ENCODE data around the gene SSTR3. TPM values are rescaled to one million over a fixed set of nuclear protein-coding genes. Genes with fewer than 3 reads are reported as not detected.

SSTR3 gene
- total and polyA plus RNA-seq, 2 of the 13 experiments (the other 11 are each of a cell fraction or from before 2014, with no cell fraction given): 0.08 to 0.64 TPM

DNA sequence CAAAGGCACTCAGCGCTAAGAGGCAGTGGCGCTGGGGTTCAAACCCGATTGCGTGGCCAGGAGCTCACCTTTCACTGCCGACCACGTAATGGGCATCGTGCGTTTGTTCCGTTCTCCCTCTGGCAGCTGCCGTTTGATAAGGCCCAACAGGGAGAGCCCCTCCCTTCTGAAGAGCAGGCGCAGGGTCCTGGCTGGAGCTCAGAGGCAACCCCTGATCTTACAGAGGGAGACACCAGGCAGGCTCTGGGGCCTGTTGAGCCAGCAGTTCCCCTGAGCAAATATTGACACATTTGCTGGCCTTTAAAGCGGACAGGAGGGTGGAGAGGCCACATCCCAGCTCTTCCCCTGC, 12.5 kb downstream of the SSTR3 start (continued):
- TF ChIP-seq, protein P1, sequence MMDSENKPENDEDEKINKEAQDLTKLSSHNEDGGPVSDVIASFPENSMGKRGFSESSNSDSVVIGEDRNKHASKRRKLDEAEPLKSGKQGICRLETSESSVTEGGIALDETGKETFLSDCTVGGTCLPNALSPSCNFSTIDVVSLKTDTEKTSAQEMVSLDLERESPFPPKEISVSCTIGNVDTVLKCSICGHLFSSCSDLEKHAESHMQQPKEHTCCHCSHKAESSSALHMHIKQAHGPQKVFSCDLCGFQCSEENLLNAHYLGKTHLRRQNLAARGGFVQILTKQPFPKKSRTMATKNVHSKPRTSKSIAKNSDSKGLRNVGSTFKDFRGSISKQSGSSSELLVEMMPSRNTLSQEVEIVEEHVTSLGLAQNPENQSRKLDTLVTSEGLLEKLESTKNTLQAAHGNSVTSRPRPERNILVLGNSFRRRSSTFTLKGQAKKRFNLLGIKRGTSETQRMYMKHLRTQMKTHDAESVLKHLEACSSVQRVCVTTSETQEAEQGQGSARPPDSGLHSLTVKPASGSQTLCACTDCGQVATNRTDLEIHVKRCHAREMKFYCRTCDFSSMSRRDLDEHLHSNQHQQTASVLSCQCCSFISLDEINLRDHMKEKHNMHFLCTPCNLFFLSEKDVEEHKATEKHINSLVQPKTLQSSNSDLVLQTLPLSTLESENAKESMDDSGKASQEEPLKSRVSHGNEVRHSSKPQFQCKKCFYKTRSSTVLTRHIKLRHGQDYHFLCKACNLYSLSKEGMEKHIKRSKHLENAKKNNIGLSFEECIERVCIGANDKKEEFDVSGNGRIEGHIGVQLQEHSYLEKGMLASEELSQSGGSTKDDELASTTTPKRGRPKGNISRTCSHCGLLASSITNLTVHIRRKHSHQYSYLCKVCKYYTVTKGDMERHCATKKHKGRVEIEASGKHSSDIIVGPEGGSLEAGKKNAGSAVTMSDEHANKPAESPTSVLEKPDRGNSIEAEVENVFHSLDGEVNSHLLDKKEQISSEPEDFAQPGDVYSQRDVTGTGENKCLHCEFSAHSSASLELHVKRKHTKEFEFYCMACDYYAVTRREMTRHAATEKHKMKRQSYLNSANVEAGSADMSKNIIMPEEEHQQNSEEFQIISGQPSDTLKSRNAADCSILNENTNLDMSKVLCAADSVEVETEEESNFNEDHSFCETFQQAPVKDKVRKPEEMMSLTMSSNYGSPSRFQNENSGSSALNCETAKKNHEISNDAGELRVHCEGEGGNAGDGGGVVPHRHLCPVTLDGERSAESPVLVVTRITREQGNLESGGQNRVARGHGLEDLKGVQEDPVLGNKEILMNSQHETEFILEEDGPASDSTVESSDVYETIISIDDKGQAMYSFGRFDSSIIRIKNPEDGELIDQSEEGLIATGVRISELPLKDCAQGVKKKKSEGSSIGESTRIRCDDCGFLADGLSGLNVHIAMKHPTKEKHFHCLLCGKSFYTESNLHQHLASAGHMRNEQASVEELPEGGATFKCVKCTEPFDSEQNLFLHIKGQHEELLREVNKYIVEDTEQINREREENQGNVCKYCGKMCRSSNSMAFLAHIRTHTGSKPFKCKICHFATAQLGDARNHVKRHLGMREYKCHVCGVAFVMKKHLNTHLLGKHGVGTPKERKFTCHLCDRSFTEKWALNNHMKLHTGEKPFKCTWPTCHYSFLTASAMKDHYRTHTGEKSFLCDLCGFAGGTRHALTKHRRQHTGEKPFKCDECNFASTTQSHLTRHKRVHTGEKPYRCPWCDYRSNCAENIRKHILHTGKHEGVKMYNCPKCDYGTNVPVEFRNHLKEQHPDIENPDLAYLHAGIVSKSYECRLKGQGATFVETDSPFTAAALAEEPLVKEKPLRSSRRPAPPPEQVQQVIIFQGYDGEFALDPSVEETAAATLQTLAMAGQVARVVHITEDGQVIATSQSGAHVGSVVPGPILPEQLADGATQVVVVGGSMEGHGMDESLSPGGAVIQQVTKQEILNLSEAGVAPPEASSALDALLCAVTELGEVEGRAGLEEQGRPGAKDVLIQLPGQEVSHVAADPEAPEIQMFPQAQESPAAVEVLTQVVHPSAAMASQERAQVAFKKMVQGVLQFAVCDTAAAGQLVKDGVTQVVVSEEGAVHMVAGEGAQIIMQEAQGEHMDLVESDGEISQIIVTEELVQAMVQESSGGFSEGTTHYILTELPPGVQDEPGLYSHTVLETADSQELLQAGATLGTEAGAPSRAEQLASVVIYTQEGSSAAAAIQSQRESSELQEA (CRISPR knock-in tag; IDR thresholded peaks at IDR 0.05; ENCODE audit: not compliant biosample characterization): no peak
- no peak for TF ChIP-seq ZNF496 (CRISPR knock-in tag; IDR thresholded peaks at IDR 0.05; ENCODE audit: insufficient replicate concordance)
- no peak for TF ChIP-seq ZNF263 (CRISPR knock-in tag; IDR thresholded peaks at IDR 0.05)
- TF ChIP-seq NPAS2 (CRISPR knock-in tag; IDR thresholded peaks at IDR 0.05; ENCODE audit: borderline replicate concordance): no peak
- TF ChIP-seq PLRG1 (conservative IDR thresholded peaks at IDR 0.05): no peak
- TF ChIP-seq, protein P2, sequence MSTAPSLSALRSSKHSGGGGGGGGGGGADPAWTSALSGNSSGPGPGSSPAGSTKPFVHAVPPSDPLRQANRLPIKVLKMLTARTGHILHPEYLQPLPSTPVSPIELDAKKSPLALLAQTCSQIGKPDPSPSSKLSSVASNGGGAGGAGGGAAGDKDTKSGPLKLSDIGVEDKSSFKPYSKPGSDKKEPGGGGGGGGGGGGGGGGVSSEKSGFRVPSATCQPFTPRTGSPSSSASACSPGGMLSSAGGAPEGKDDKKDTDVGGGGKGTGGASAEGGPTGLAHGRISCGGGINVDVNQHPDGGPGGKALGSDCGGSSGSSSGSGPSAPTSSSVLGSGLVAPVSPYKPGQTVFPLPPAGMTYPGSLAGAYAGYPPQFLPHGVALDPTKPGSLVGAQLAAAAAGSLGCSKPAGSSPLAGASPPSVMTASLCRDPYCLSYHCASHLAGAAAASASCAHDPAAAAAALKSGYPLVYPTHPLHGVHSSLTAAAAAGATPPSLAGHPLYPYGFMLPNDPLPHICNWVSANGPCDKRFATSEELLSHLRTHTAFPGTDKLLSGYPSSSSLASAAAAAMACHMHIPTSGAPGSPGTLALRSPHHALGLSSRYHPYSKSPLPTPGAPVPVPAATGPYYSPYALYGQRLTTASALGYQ (CRISPR knock-in tag; IDR thresholded peaks at IDR 0.05): no peak
- no peak for TF ChIP-seq SP1 (IDR thresholded peaks at IDR 0.05)
- TF ChIP-seq SP1 (CRISPR knock-in tag; IDR thresholded peaks at IDR 0.05): no peak
- TF ChIP-seq PAWR (CRISPR knock-in tag; IDR thresholded peaks at IDR 0.05; ENCODE audit: borderline replicate concordance): no peak
- TF ChIP-seq PAX8 (CRISPR knock-in tag; IDR thresholded peaks at IDR 0.05; ENCODE audit: borderline replicate concordance): no peak
- no peak for TF ChIP-seq ARNTL (CRISPR knock-in tag; IDR thresholded peaks at IDR 0.05)
- no peak for TF ChIP-seq ATF6 (CRISPR knock-in tag; conservative IDR thresholded peaks at IDR 0.05)
- no peak for TF ChIP-seq EZH2 (conservative IDR thresholded peaks at IDR 0.05; ENCODE audit: low read depth, low read length)
- TF ChIP-seq PHB2 (IDR thresholded peaks at IDR 0.05; ENCODE audit: partially characterized antibody): no peak
- no peak; the same call in 1 of the 2 replicates for TF ChIP-seq SNAI1 (CRISPR knock-in tag; IDR thresholded peaks at IDR 0.05; ENCODE audit: borderline replicate concordance)
- TF ChIP-seq SP2 (CRISPR knock-in tag; IDR thresholded peaks at IDR 0.05): no peak
- no peak for TF ChIP-seq ZNF530 (CRISPR knock-in tag; IDR thresholded peaks at IDR 0.05; ENCODE audit: low read depth)
- no peak for TF ChIP-seq ZBTB20 (CRISPR knock-in tag; IDR thresholded peaks at IDR 0.05; ENCODE audit: borderline replicate concordance, low read depth)
- peak; percentile 75; the same call in 1 of the 2 replicates for TF ChIP-seq CCDC6 (CRISPR knock-in tag; IDR thresholded peaks at IDR 0.05)
- TF ChIP-seq ZNF615 (CRISPR knock-in tag; IDR thresholded peaks at IDR 0.05; ENCODE audit: borderline replicate concordance): no peak
